GM12891 (cell line): ENCODE data around the gene MYL6.

Experiments
- PAX5 ChIP-seq: IDR thresholded peaks from 2 replicates; pipeline ENCODE4 v1.6.1; 2011; ENCODE audit warnings: low read length, moderate library complexity, mild to moderate bottlenecking; ENCODE audit not compliant: insufficient read depth, severe bottlenecking
- POLR2A ChIP-seq: IDR thresholded peaks from 2 replicates; pipeline ENCODE4 v1.6.1; 2011; ENCODE audit warnings: low read depth, low read length, control low read depth
- POLR2AphosphoS5 ChIP-seq: IDR thresholded peaks from 2 replicates; pipeline ENCODE4 v1.6.1; 2011; ENCODE audit warnings: low read depth, low read length, control low read depth
- TAF1 ChIP-seq: IDR thresholded peaks from 2 replicates; pipeline ENCODE4 v1.6.1; 2011; ENCODE audit warnings: low read depth, low read length, control low read depth

GRCh38 chr12:56127485-56127887, 30.7 kb upstream of the MYL6 start:
- no peak for TF ChIP-seq POLR2A
- no peak for TF ChIP-seq POLR2AphosphoS5
- no peak for TF ChIP-seq TAF1
- no peak for TF ChIP-seq PAX5
